Measurements from ENCODE around the gene POLE. TPM values are rescaled to one million over a fixed set of nuclear protein-coding genes. Genes with fewer than 3 reads are reported as not detected.

POLE gene
- total and polyA plus RNA-seq, 9 of the 15 experiments (the other 6 are each of a cell fraction or from before 2014, with no cell fraction given), result 2.4 to 154 (median 49.6) TPM

- H4K20me1 ChIP-seq (replicated peaks; ENCODE audit: control insufficient read depth, insufficient read depth, low read length), result no peaks in the 10 kb centered on the region; the same call in 1 of the 2 replicates
- peaks cover 90% of the 10 kb centered on the region for H3K36me3 ChIP-seq (ENCODE audit: control insufficient read depth, insufficient read depth, low read length)
These were observed 14.5 kb downstream of the POLE start for GRCh38 chr12:132672678-132673077.

GRCh38 chr12:132672116-132672515, 15.0 kb downstream of the POLE start:
- H3K4me1 ChIP-seq (replicated peaks in 1 of 2; ENCODE audit: control insufficient read depth in 2 of 2, insufficient read depth in 2 of 2, low read length in 2 of 2), result no peaks in the 10 kb centered on the region
- WGBS (ENCODE audit: insufficient coverage, low coverage, missing lambda C conversion rate), result 94% methylated on average over 16 of the region's 16 CpGs
- ATAC-seq, result peak; percentile 20; the same call in 2 of the 3 replicates
- in situ Hi-C loops (cut with MboI), result no loop called here
- DNase-seq (ENCODE audit: extremely low read depth in 1 of 4, low spot score in 3 of 4), result no peak
- H3K9me1 ChIP-seq (ENCODE audit: control insufficient read depth, insufficient read depth, low read length), result no peaks in the 10 kb centered on the region
- H3K27ac ChIP-seq (ENCODE audit: extremely low read depth, low read depth, low read length), result no peak overlapping the region
- H3K9ac ChIP-seq (ENCODE audit: insufficient read depth in 1 of 2, low read depth in 2 of 2, low read length in 2 of 2), result peak overlapping the region in 1 of 2 experiments; percentile 28; a peak in 2 of 4 replicates
- H4K20me1 ChIP-seq (replicated peaks; ENCODE audit: control insufficient read depth, insufficient read depth, low read length), result no peaks in the 10 kb centered on the region; the same call in 1 of the 2 replicates
- CTCF ChIA-PET (ENCODE audit: low intra/inter-chr PET ratio), result no interaction called here
- H3K27me3 ChIP-seq (ENCODE audit: control insufficient read depth in 2 of 2, insufficient read depth in 2 of 2, low read length in 2 of 2), result no peaks in the 10 kb centered on the region
- H2AFZ ChIP-seq (ENCODE audit: low read depth, low read length), result no peak overlapping the region
- POLR2A ChIA-PET, result no interaction called here
- TF ChIP-seq HDAC2 (IDR thresholded peaks at IDR 0.05), result no peak
- peak; percentile 36; the same call in 1 of the 2 replicates for TF ChIP-seq POLR2G (IDR thresholded peaks at IDR 0.05; ENCODE audit: low read depth, low read length)
- H3K4me2 ChIP-seq (ENCODE audit: insufficient read depth, low read length), result no peak overlapping the region
- intact Hi-C loops (cut with micrococcal nuclease), result no loop called here
- FAIRE-seq, result no peak
- H3K36me3 ChIP-seq (ENCODE audit: control insufficient read depth, insufficient read depth, low read length), result peaks cover 90% of the 10 kb centered on the region
- no peaks in the 10 kb centered on the region for H3K79me2 ChIP-seq (ENCODE audit: control insufficient read depth, insufficient read depth, low read length)
- H3K4me3 ChIP-seq, result no peak overlapping the region
- no TSS peak for BruUV-seq (replicated peaks)
- no peaks in the 10 kb centered on the region for H3K9me3 ChIP-seq (replicated peaks; ENCODE audit: control insufficient read depth, insufficient read depth, low read depth, low read length)

More at GRCh38 chr12:132672678-132673077, 14.5 kb downstream of the POLE start:
- H3K27ac ChIP-seq (ENCODE audit: extremely low read depth, low read depth, low read length), result no peak overlapping the region
- in situ Hi-C loops (cut with MboI), result no loop called here
- WGBS (ENCODE audit: insufficient coverage, low coverage, missing lambda C conversion rate), result 96% methylated on average over 9 of the region's 12 CpGs
- DNase-seq (ENCODE audit: extremely low read depth in 1 of 4, low spot score in 3 of 4) (no peak), FAIRE-seq (no peak), ATAC-seq (no peak)
- H3K9ac ChIP-seq (ENCODE audit: insufficient read depth in 1 of 2, low read depth in 2 of 2, low read length in 2 of 2), result no peak overlapping the region
- no peaks in the 10 kb centered on the region for H3K4me1 ChIP-seq (replicated peaks in 1 of 2; ENCODE audit: control insufficient read depth in 2 of 2, insufficient read depth in 2 of 2, low read length in 2 of 2)
- no peaks in the 10 kb centered on the region for H3K79me2 ChIP-seq (ENCODE audit: control insufficient read depth, insufficient read depth, low read length)
- no peak overlapping the region for H3K4me3 ChIP-seq
- no peaks in the 10 kb centered on the region for H3K9me1 ChIP-seq (ENCODE audit: control insufficient read depth, insufficient read depth, low read length)
- no peak overlapping the region for H2AFZ ChIP-seq (ENCODE audit: low read depth, low read length)
- TF ChIP-seq TBP (optimal IDR thresholded peaks at IDR 0.05; ENCODE audit: low read depth, low read length) (no peak), MAFG (tag; conservative IDR thresholded peaks at IDR 0.05) (no peak)
- POLR2A ChIA-PET, result no interaction called here
- CTCF ChIA-PET (ENCODE audit: low intra/inter-chr PET ratio), result no interaction called here
- no TSS peak for BruUV-seq (replicated peaks)
- no peaks in the 10 kb centered on the region for H3K9me3 ChIP-seq (replicated peaks; ENCODE audit: control insufficient read depth, insufficient read depth, low read depth, low read length)
- no peaks in the 10 kb centered on the region for H3K27me3 ChIP-seq (ENCODE audit: control insufficient read depth in 2 of 2, insufficient read depth in 2 of 2, low read length in 2 of 2)
- H3K4me2 ChIP-seq (ENCODE audit: insufficient read depth, low read length), result no peak overlapping the region
- intact Hi-C loops (cut with micrococcal nuclease), result no loop called here
